SK-N-SH treated with all-trans-retinoic acid at 6 μM for 48 hours (cell line): ENCODE results near the gene DAB1.

Experiments
- BACH2 ChIP-seq: fragments of 250-450 bp; sonication (Bioruptor Pico); IDR thresholded peaks from 2 replicates; pipeline ENCODE4 v1.9.0; 2021; ENCODE audit warnings: mild to moderate bottlenecking, borderline replicate concordance
- PATZ1 ChIP-seq: fragments of 250-450 bp; sonication (Bioruptor Pico); IDR thresholded peaks from 2 replicates; pipeline ENCODE4 v1.8.0; 2020; ENCODE audit warnings: mild to moderate bottlenecking, moderate library complexity, borderline replicate concordance
- TCF4 ChIP-seq: fragments of 250-450 bp; sonication (Bioruptor Pico); IDR thresholded peaks from 2 replicates; pipeline ENCODE4 v1.8.0; 2021; ENCODE audit warnings: mild to moderate bottlenecking, moderate library complexity, borderline replicate concordance
- TOX ChIP-seq: fragments of 250-450 bp; sonication (Bioruptor Pico); IDR thresholded peaks from 2 replicates; pipeline ENCODE4 v1.8.0; 2021; ENCODE audit warnings: mild to moderate bottlenecking, moderate library complexity, borderline replicate concordance
- TSHZ2 ChIP-seq: fragments of 250-450 bp; sonication (Bioruptor Pico); IDR thresholded peaks from 2 replicates; pipeline ENCODE4 v1.5.0; 2020; ENCODE audit warnings: mild to moderate bottlenecking, moderate library complexity
- ZFP3 ChIP-seq: fragments of 250-450 bp; sonication (Bioruptor Pico); IDR thresholded peaks from 2 replicates; pipeline ENCODE4 v1.5.0; 2020; ENCODE audit warnings: mild to moderate bottlenecking, moderate library complexity
- ZNF8 ChIP-seq: fragments of 450-650 bp; formaldehyde crosslinking; IDR thresholded peaks from 2 replicates; pipeline ENCODE4 v1.5.0; 2020; ENCODE audit warnings: mild to moderate bottlenecking, moderate library complexity
- TF ChIP-seq, protein P1 (sequence below): fragments of 250-450 bp; sonication (Bioruptor Pico); IDR thresholded peaks from 2 replicates; pipeline ENCODE4 v1.5.1; 2020; ENCODE audit warnings: low read depth, mild to moderate bottlenecking, moderate library complexity

GRCh38 chr1:57234459-57234858 lies 189.4 kb downstream of the DAB1 start:
- TF ChIP-seq TCF4 (CRISPR knock-in tag) = no peak
- no peak for TF ChIP-seq ZNF8 (CRISPR knock-in tag)
- no peak for TF ChIP-seq TSHZ2
- no peak for TF ChIP-seq BACH2 (CRISPR knock-in tag)
- TF ChIP-seq TOX (CRISPR knock-in tag) = no peak
- TF ChIP-seq ZFP3 (CRISPR knock-in tag) = no peak
- TF ChIP-seq, protein P1, sequence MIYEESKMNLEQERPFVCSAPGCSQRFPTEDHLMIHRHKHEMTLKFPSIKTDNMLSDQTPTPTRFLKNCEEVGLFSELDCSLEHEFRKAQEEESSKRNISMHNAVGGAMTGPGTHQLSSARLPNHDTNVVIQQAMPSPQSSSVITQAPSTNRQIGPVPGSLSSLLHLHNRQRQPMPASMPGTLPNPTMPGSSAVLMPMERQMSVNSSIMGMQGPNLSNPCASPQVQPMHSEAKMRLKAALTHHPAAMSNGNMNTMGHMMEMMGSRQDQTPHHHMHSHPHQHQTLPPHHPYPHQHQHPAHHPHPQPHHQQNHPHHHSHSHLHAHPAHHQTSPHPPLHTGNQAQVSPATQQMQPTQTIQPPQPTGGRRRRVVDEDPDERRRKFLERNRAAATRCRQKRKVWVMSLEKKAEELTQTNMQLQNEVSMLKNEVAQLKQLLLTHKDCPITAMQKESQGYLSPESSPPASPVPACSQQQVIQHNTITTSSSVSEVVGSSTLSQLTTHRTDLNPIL (CRISPR knock-in tag) = no peak
- TF ChIP-seq PATZ1 (CRISPR knock-in tag) = no peak
